MCF 10A (cell line): ENCODE data around the gene CTNNA2. TPM values are rescaled to one million over a fixed set of nuclear protein-coding genes. Genes with fewer than 3 reads are reported as not detected.
"Not testable (repeated sequence)": the region's sequence is repeated elsewhere in the genome, so short reads cannot be mapped to it uniquely, and the experiment has no call there.

Experiments
- BruUV-seq: library from RNA; stranded (reverse); fragments of 400-500 nt; replicated peaks from 2 replicates; lab custom pipeline; 2021; lab: Mats Ljungman, UMichigan
- CTCF ChIA-PET: fragments of 300-600 bp; sonication (Branson Sonifier 250); formaldehyde crosslinking; extraction: SDS; loops from one replicate; lab custom pipeline; 2021; ENCODE audit warnings: antibody characterized with exemption, inconsistent platforms; lab: Yijun Ruan, JAX
- POLR2A ChIA-PET: fragments of 300-600, 350-650 bp; sonication (Branson Sonifier 250); formaldehyde crosslinking; extraction: SDS; loops from one replicate; lab custom pipeline; 2020; ENCODE audit warnings: antibody characterized with exemption, inconsistent platforms; lab: Yijun Ruan, JAX
- DNase-seq: peaks from one replicate; pipeline ENCODE4 v3.0.0-alpha.2; 2018; ENCODE audit not compliant: unreplicated experiment
- H3K27ac Mint-ChIP-seq: one replicate; pipeline ENCODE4 v1.8.0; 2022; ENCODE audit warnings: mild to moderate bottlenecking, low read depth, mixed read lengths; ENCODE audit not compliant: unreplicated experiment
- H3K27me3 Mint-ChIP-seq: one replicate; pipeline ENCODE4 v1.8.0; 2022; ENCODE audit warnings: mixed read lengths; ENCODE audit not compliant: insufficient read depth, unreplicated experiment
- H3K36me3 Mint-ChIP-seq: one replicate; pipeline ENCODE4 v1.8.0; 2022; ENCODE audit warnings: mild to moderate bottlenecking, moderate library complexity, mixed read lengths; ENCODE audit not compliant: insufficient read depth, unreplicated experiment
- H3K4me1 Mint-ChIP-seq: one replicate; pipeline ENCODE4 v1.8.0; 2022; ENCODE audit warnings: mixed read lengths; ENCODE audit not compliant: insufficient read depth, unreplicated experiment
- H3K4me3 Mint-ChIP-seq: one replicate; pipeline ENCODE4 v1.8.0; 2022; ENCODE audit warnings: mild to moderate bottlenecking, moderate library complexity, mixed read lengths; ENCODE audit not compliant: unreplicated experiment
- H3K9me3 Mint-ChIP-seq: one replicate; pipeline ENCODE4 v1.8.0; 2022; ENCODE audit warnings: mixed read lengths; ENCODE audit not compliant: unreplicated experiment
- intact Hi-C: fragments of 100-400 bp; cut with micrococcal nuclease; formaldehyde crosslinking; loops from 2 replicates; pipeline ENCODE4 v1.14.1; 2022
- total RNA-seq: library from RNA; stranded (reverse); gene quantifications from 2 replicates; pipeline ENCODE4 v1.2.3, GENCODE V29; 2022
- TF ChIP-seq, protein P1 (sequence below): fragments of 200-600 bp; IDR thresholded peaks from one replicate; pipeline ENCODE4 v1.8.0; 2022; ENCODE audit warnings: antibody characterized with exemption, mild to moderate bottlenecking; ENCODE audit not compliant: unreplicated experiment

CTNNA2 gene
- total RNA-seq, 1 experiment from 2014 or later, result not detected

DNA sequence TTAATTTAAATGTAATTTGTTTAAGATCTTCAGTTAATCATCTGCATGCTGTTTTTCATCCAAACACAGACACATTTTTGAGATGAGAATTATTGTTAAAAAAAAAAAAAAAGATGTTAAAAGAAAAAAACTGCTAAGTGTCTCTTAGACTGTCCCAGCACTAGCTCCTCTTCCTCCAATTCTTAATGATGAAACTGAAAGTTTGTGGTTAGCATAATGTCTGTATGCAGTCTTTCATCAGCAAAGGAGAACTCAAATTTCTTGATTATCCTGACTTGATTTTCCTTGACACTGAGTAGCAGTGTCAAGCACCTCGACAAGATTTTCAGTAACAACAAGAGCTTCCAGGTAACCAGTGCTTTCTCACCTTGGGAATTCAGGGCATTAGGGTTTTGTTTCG, 517.3 kb downstream of the CTNNA2 start:
- intact Hi-C loops, result no loop called here
- peaks cover 6% of the 10 kb centered on the region for H3K9me3 Mint-ChIP-seq
- H3K4me1 Mint-ChIP-seq, result peaks cover 28% of the 10 kb centered on the region
- ChIA-PET CTCF (interaction anchor here (0.6 to 1.9 kb wide), 2 partner anchors 42 to 59 kb away, joined by 5 to 6 read pairs; no protein-coding TSS in a partner anchor), POLR2A (interaction anchor here (1.3 to 2.1 kb wide), 2 partner anchors 11 to 14 kb away, joined by 4 read pairs; no protein-coding TSS in a partner anchor)
- TF ChIP-seq, protein P1, sequence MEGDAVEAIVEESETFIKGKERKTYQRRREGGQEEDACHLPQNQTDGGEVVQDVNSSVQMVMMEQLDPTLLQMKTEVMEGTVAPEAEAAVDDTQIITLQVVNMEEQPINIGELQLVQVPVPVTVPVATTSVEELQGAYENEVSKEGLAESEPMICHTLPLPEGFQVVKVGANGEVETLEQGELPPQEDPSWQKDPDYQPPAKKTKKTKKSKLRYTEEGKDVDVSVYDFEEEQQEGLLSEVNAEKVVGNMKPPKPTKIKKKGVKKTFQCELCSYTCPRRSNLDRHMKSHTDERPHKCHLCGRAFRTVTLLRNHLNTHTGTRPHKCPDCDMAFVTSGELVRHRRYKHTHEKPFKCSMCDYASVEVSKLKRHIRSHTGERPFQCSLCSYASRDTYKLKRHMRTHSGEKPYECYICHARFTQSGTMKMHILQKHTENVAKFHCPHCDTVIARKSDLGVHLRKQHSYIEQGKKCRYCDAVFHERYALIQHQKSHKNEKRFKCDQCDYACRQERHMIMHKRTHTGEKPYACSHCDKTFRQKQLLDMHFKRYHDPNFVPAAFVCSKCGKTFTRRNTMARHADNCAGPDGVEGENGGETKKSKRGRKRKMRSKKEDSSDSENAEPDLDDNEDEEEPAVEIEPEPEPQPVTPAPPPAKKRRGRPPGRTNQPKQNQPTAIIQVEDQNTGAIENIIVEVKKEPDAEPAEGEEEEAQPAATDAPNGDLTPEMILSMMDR, result no peak
- DNase-seq, result no peak
- no peak overlapping the region for H3K27ac Mint-ChIP-seq
- H3K27me3 Mint-ChIP-seq, result no peaks in the 10 kb centered on the region
- BruUV-seq, result no TSS peak
- no peak overlapping the region for H3K4me3 Mint-ChIP-seq
- H3K36me3 Mint-ChIP-seq, result no peaks in the 10 kb centered on the region

DNA sequence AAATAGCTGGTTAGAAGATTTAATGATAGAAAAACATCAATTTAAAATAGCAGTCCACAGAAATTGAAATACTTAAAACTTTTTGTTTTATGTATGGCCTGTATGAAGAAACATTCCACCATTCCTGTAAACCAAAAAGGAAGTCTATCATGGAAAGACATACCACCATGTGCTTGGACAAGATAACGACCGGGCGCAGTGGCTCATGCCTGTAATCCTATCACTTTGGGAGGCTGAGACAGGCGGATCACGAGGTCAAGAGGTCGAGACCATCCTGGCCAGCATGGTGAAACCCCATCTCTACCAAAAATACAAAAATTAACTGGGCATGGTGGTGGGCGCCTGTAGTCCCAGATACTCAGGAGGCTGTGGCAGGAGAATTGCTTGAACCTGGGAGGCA, 519.8 kb downstream of the CTNNA2 start:
- H3K27ac Mint-ChIP-seq, H3K4me1 Mint-ChIP-seq, BruUV-seq, H3K36me3 Mint-ChIP-seq, H3K9me3 Mint-ChIP-seq, intact Hi-C loops, H3K27me3 Mint-ChIP-seq, DNase-seq, H3K4me3 Mint-ChIP-seq: not testable (repeated sequence)
- POLR2A ChIA-PET, result interaction anchor here (0.6 kb wide), 1 partner anchor 211 kb away, joined by 3 read pairs; no protein-coding TSS in a partner anchor
- CTCF ChIA-PET, result interaction anchor here (0.8 to 0.9 kb wide), 3 partner anchors 60 to 206 kb away, joined by 3 to 4 read pairs (median 4); no protein-coding TSS in a partner anchor

DNA sequence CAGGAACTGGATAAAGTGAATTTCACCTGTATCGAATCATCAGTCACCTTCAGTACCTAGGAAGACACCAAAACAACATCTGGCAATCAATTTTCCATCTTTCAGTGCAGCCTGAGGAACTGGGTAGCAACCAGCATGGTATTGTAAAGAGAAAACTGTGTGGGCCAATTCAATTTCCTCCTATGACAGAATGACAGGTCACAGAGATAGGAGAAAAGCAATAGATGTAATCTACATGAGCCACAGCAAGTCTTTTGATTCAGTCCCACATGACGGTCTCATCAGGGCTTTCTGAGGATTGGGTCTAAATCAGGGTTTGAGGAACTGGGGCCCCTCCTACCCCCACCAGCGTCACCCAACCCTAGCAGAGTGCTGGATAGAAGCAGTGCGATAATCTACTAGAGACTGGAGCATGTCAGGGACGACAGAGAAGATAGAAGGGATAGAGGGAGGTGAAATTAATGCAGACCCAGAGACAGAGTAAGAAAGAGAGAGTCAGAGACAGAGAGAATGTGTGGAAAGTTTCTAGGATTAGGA, 523.0 kb downstream of the CTNNA2 start:
- Mint-ChIP-seq H3K4me1 (no peaks in the 10 kb centered on the region), H3K27me3 (no peaks in the 10 kb centered on the region), H3K36me3 (no peaks in the 10 kb centered on the region), H3K9me3 (no peaks in the 10 kb centered on the region), H3K4me3 (no peak overlapping the region), H3K27ac (no peak overlapping the region)
- TF ChIP-seq, protein P1, result no peak
- ChIA-PET POLR2A (interaction anchor here (0.7 kb wide), 1 partner anchor 40 kb away, joined by 3 read pairs; no protein-coding TSS in a partner anchor), CTCF (interaction anchor here (0.6 kb wide), 2 partner anchors 14 to 315 kb away, joined by 3 to 4 read pairs; no protein-coding TSS in a partner anchor)
- intact Hi-C loops, result no loop called here
- no peak for DNase-seq
- no TSS peak for BruUV-seq

DNA sequence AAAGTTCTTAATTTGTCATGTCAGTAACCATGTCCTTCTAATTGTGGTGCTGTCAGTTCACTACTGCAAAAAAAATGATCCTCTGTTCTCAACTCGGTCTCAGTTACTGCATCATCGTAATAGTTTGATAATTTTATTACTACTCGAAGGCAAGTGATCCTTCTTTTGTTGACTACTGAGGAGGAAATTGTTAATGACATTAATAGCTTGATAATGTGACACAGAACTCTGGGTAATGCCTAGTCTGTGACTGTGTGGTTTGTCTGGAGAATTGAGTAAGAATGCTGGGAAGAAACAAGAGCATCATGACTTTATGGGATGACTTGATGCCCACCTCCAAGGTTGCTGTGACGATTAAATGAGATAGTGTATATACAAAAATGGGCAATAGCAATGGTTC, 524.5 kb downstream of the CTNNA2 start:
- POLR2A ChIA-PET, result interaction anchor here (1.1 to 1.2 kb wide), 2 partner anchors 9 to 12 kb away, joined by 3 read pairs; no protein-coding TSS in a partner anchor
- CTCF ChIA-PET, result no interaction called here

More for the DNA sequence above, 524.5 kb downstream of the CTNNA2 start:
- no peak overlapping the region for H3K4me3 Mint-ChIP-seq
- TF ChIP-seq, protein P1, result no peak
- H3K36me3 Mint-ChIP-seq, result no peaks in the 10 kb centered on the region
- H3K27me3 Mint-ChIP-seq, result no peaks in the 10 kb centered on the region
- peaks cover 6% of the 10 kb centered on the region for H3K4me1 Mint-ChIP-seq
- BruUV-seq, result no TSS peak
- no peak for DNase-seq
- H3K9me3 Mint-ChIP-seq, result no peaks in the 10 kb centered on the region
- H3K27ac Mint-ChIP-seq, result no peak overlapping the region
- intact Hi-C loops, result no loop called here
